HG02571 (cell line): Measurements from ENCODE around the gene MAGEA12.
A peak's percentile ranks its signal among the peaks of the same experiment; 100 is the strongest.
"Not testable (repeated sequence)": the region's sequence is repeated elsewhere in the genome, so short reads cannot be mapped to it uniquely, and the experiment has no call there.

Source experiments
- ATAC-seq: cut with Tn5 transposase; IDR thresholded peaks from one replicate; pipeline ENCODE4 v1.9.1; 2021; ENCODE audit warnings: mild to moderate bottlenecking, moderate library complexity; ENCODE audit not compliant: unreplicated experiment

Gene MAGEA12

DNA sequence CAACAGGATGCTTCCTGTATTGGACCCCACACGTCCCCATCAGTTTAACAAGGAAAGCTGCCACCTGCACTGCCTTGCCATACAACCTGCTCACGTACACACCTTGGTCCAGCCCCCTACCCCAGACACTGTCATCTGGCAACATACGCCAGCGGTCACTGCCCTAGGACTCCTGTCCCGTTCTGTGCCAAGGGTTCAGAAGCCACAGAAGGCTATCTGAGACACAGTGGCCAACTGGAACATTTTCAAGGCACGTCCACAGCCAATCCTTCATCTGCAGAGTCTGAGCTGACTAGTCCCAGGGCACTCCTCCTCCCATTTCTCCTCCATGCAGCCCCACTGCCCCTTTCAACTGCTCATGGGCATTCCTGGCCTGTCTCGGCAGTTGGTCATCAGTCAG, 28.0 kb downstream of the MAGEA12 start:
- ATAC-seq: not testable (repeated sequence)

GRCh38 chrX:152766562-152766961, 33.0 kb downstream of the MAGEA12 start:
- not testable (repeated sequence) for ATAC-seq

GRCh38 chrX:152769549-152770289, 36.2 kb downstream of the MAGEA12 start, which contains the start of gene MAGEA6:
Gene MAGEA6 (minus strand): TSS chrX:152769689. CDS start chrX:152767650, 2,039 bp downstream.
- not testable (repeated sequence) for ATAC-seq

GRCh38 chrX:152787062-152787461, 53.5 kb downstream of the MAGEA12 start:
- peak; percentile 56 for ATAC-seq
